Dendritic cell treated with granulocyte-macrophage colony-stimulating factor and Interleukin-4, amounts not matched to agents 40 ng/mL and 50 ng/mL, for 4 days (primary cell): ENCODE measurements around the gene PRKCA.

Experiments
- H3K27ac Mint-ChIP-seq: one replicate; pipeline ENCODE4 v1.8.0; 2022; ENCODE audit warnings: mild to moderate bottlenecking, mixed read lengths
- H3K27me3 Mint-ChIP-seq: one replicate; pipeline ENCODE4 v1.8.0; 2022; ENCODE audit warnings: mild to moderate bottlenecking, mixed read lengths
- H3K36me3 Mint-ChIP-seq: one replicate; pipeline ENCODE4 v1.8.0; 2022; ENCODE audit warnings: low read depth, mixed read lengths
- H3K4me1 Mint-ChIP-seq: one replicate; pipeline ENCODE4 v1.8.0; 2022; ENCODE audit warnings: low read depth, mixed read lengths
- H3K4me3 Mint-ChIP-seq: one replicate; pipeline ENCODE4 v1.8.0; 2022; ENCODE audit warnings: mild to moderate bottlenecking, moderate library complexity, mixed read lengths
- H3K9me3 Mint-ChIP-seq: one replicate; pipeline ENCODE4 v1.8.0; 2022; ENCODE audit warnings: mixed read lengths
- intact Hi-C: fragments of 100-400 bp; cut with micrococcal nuclease; formaldehyde crosslinking; loops from one replicate; pipeline ENCODE4 v1.15.0; 2022

Gene PRKCA

GRCh38 chr17:66812571-66812970 is 510.2 kb downstream of the PRKCA start:
- H3K9me3 Mint-ChIP-seq, result peaks cover 4% of the 10 kb centered on the region
- H3K36me3 Mint-ChIP-seq, result no peaks in the 10 kb centered on the region
- intact Hi-C loops, result no loop called here
- H3K4me1 Mint-ChIP-seq, result no peaks in the 10 kb centered on the region
- H3K27ac Mint-ChIP-seq, result no peak overlapping the region
- H3K27me3 Mint-ChIP-seq, result peaks cover 9% of the 10 kb centered on the region
- no peak overlapping the region for H3K4me3 Mint-ChIP-seq

GRCh38 chr17:66813296-66813695 is 510.9 kb downstream of the PRKCA start:
- H3K4me3 Mint-ChIP-seq, result no peak overlapping the region
- intact Hi-C loops, result no loop called here
- peaks cover 6% of the 10 kb centered on the region for H3K27me3 Mint-ChIP-seq
- no peaks in the 10 kb centered on the region for H3K36me3 Mint-ChIP-seq
- H3K9me3 Mint-ChIP-seq, result peaks cover 10% of the 10 kb centered on the region
- H3K4me1 Mint-ChIP-seq, result no peaks in the 10 kb centered on the region
- H3K27ac Mint-ChIP-seq, result no peak overlapping the region

DNA sequence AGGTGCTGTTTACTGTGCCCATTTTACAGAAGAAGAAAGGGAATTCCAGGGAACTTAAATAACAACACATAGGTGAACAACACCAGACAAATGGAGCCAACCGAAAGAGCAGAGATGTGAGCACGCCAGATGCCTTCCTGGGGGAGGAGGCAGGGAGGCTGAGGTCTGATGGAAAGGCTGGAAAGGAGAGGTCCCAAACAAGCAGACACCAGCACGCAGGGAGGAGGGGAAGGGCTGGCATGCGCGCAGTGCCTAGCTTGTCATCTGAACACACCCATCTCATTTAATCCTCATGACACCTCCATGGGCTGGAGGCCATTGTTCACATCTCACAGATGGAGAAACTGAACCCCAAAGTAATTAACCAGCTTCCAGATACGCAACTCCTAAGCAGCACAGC is 511.6 kb downstream of the PRKCA start:
- Mint-ChIP-seq H3K4me1 (no peaks in the 10 kb centered on the region), H3K27ac (no peak overlapping the region), H3K27me3 (peaks cover 5% of the 10 kb centered on the region), H3K9me3 (peaks cover 10% of the 10 kb centered on the region), H3K36me3 (no peaks in the 10 kb centered on the region), H3K4me3 (no peak overlapping the region)
- intact Hi-C loops, result no loop called here

GRCh38 chr17:66814570-66814969 is 512.2 kb downstream of the PRKCA start:
- H3K9me3 Mint-ChIP-seq, result peaks cover 10% of the 10 kb centered on the region

DNA sequence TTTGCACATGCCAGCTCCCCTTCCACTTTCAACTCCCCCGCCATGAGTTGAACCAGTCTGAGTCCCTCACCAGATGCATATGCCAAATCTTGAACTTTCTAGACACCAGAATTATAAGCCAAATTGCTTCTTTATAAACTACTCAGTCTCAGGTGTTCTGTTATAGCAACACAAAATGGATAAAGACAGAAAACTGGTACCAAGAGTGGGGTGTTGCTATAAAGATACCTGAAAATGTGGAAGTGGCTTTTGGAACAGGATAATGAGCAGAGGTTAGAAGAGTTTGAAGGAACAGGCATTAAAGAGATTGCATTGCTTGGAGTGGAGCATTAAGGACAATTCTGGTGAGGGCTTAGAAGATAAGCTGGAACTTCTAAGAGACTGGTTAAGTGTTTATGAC is 515.3 kb downstream of the PRKCA start:
- peaks cover 10% of the 10 kb centered on the region for H3K9me3 Mint-ChIP-seq
- peaks cover 5% of the 10 kb centered on the region for H3K27me3 Mint-ChIP-seq
- intact Hi-C loops, result no loop called here
- no peak overlapping the region for H3K4me3 Mint-ChIP-seq
- no peak overlapping the region for H3K27ac Mint-ChIP-seq
- H3K4me1 Mint-ChIP-seq, result no peaks in the 10 kb centered on the region
- H3K36me3 Mint-ChIP-seq, result no peaks in the 10 kb centered on the region

More at GRCh38 chr17:66814570-66814969, 512.2 kb downstream of the PRKCA start:
- Mint-ChIP-seq H3K4me3 (no peak overlapping the region), H3K4me1 (no peaks in the 10 kb centered on the region), H3K27ac (no peak overlapping the region), H3K27me3 (peaks cover 5% of the 10 kb centered on the region), H3K36me3 (no peaks in the 10 kb centered on the region)
- intact Hi-C loops, result no loop called here

DNA sequence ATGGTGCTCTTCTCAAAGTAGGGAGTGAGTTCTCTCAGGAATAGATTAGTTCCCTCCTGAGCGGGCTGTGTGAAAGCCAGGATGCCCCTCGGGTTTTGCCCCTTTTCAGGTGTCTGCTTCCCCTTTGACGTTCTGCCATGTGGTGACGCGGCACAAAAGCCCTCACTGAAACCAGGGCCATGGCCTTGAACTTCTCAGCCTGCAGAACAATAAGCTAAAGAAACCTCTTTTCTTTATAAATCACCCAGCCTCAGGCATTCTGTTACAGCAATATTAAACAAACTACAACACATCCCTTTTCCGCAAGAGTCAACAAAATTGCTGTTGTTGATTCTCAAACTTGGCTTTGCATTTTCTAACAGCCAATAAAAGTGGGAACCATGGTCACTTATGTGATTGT is 517.1 kb downstream of the PRKCA start:
- peaks cover 3% of the 10 kb centered on the region for H3K27me3 Mint-ChIP-seq
- intact Hi-C loops, result no loop called here
- H3K9me3 Mint-ChIP-seq, result peaks cover 10% of the 10 kb centered on the region
- no peaks in the 10 kb centered on the region for H3K4me1 Mint-ChIP-seq
- no peak overlapping the region for H3K4me3 Mint-ChIP-seq
- H3K36me3 Mint-ChIP-seq, result no peaks in the 10 kb centered on the region
- H3K27ac Mint-ChIP-seq, result no peak overlapping the region

GRCh38 chr17:66822009-66822408 is 519.6 kb downstream of the PRKCA start:
- H3K9me3 Mint-ChIP-seq, result peaks cover 10% of the 10 kb centered on the region
- no peaks in the 10 kb centered on the region for H3K36me3 Mint-ChIP-seq
- H3K27ac Mint-ChIP-seq, result no peak overlapping the region
- no peaks in the 10 kb centered on the region for H3K4me1 Mint-ChIP-seq
- no peak overlapping the region for H3K4me3 Mint-ChIP-seq
- H3K27me3 Mint-ChIP-seq, result peaks cover 5% of the 10 kb centered on the region
- intact Hi-C loops, result no loop called here

DNA sequence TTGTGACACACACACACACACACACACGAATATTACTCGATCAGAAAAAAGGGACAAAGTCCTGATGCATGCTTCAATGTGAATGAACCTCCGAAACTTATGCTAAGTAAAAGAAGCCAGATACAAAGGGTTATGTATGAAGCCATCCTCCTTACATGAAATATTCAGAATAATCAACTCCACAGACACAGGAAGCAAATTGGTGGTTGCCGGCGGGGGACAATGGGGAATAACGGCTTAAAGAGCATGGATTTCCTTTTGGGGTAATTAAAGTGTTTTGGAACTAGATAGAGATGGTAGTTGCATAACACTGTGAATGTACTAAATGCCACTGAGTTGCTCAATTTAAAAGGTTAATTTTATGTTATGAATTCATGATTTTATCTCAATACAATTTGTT is 524.4 kb downstream of the PRKCA start:
- Mint-ChIP-seq H3K36me3 (no peaks in the 10 kb centered on the region), H3K27me3 (peaks cover 39% of the 10 kb centered on the region), H3K4me1 (no peaks in the 10 kb centered on the region), H3K9me3 (no peaks in the 10 kb centered on the region), H3K27ac (no peak overlapping the region), H3K4me3 (no peak overlapping the region)
- intact Hi-C loops, result no loop called here

- H3K9me3 Mint-ChIP-seq, result no peaks in the 10 kb centered on the region
- peaks cover 56% of the 10 kb centered on the region for H3K27me3 Mint-ChIP-seq
- intact Hi-C loops, result no loop called here
- H3K4me1 Mint-ChIP-seq, result no peaks in the 10 kb centered on the region
- no peak overlapping the region for H3K4me3 Mint-ChIP-seq
- no peaks in the 10 kb centered on the region for H3K36me3 Mint-ChIP-seq
- no peak overlapping the region for H3K27ac Mint-ChIP-seq
Measured at GRCh38 chr17:66829386-66829864, 527.0 kb downstream of the PRKCA start.

- Mint-ChIP-seq H3K27me3 (peaks cover 60% of the 10 kb centered on the region), H3K36me3 (no peaks in the 10 kb centered on the region), H3K9me3 (no peaks in the 10 kb centered on the region), H3K27ac (no peak overlapping the region), H3K4me3 (no peak overlapping the region), H3K4me1 (no peaks in the 10 kb centered on the region)
- intact Hi-C loops, result no loop called here
Measured at GRCh38 chr17:66829883-66830282, 527.5 kb downstream of the PRKCA start.

GRCh38 chr17:66830451-66830850 is 528.0 kb downstream of the PRKCA start:
- H3K4me1 Mint-ChIP-seq, result no peaks in the 10 kb centered on the region
- intact Hi-C loops, result no loop called here
- H3K27ac Mint-ChIP-seq, result no peak overlapping the region
- no peak overlapping the region for H3K4me3 Mint-ChIP-seq
- H3K27me3 Mint-ChIP-seq, result peaks cover 64% of the 10 kb centered on the region
- H3K9me3 Mint-ChIP-seq, result no peaks in the 10 kb centered on the region
- H3K36me3 Mint-ChIP-seq, result no peaks in the 10 kb centered on the region

- intact Hi-C loops, result no loop called here
- Mint-ChIP-seq H3K36me3 (no peaks in the 10 kb centered on the region), H3K4me1 (no peaks in the 10 kb centered on the region), H3K4me3 (no peak overlapping the region), H3K9me3 (no peaks in the 10 kb centered on the region), H3K27me3 (peaks cover 73% of the 10 kb centered on the region), H3K27ac (no peak overlapping the region)
Measured at GRCh38 chr17:66831383-66832210, 529.2 kb downstream of the PRKCA start.

GRCh38 chr17:66833201-66833600 is 530.8 kb downstream of the PRKCA start:
- no peak overlapping the region for H3K27ac Mint-ChIP-seq
- no peaks in the 10 kb centered on the region for H3K36me3 Mint-ChIP-seq
- H3K27me3 Mint-ChIP-seq, result peaks cover 72% of the 10 kb centered on the region
- no peaks in the 10 kb centered on the region for H3K9me3 Mint-ChIP-seq
- no peaks in the 10 kb centered on the region for H3K4me1 Mint-ChIP-seq
- intact Hi-C loops, result no loop called here
- H3K4me3 Mint-ChIP-seq, result no peak overlapping the region

- H3K27me3 Mint-ChIP-seq, result peaks cover 66% of the 10 kb centered on the region
- no peaks in the 10 kb centered on the region for H3K4me1 Mint-ChIP-seq
- H3K36me3 Mint-ChIP-seq, result no peaks in the 10 kb centered on the region
- intact Hi-C loops, result no loop called here
- H3K4me3 Mint-ChIP-seq, result no peak overlapping the region
- no peak overlapping the region for H3K27ac Mint-ChIP-seq
- H3K9me3 Mint-ChIP-seq, result no peaks in the 10 kb centered on the region
Measured at GRCh38 chr17:66834426-66834918, 532.1 kb downstream of the PRKCA start.
